Vagina (tissue), 2 donors: ENCODE measurements around the gene NUDT16. TPM values are rescaled to one million over a fixed set of nuclear protein-coding genes. Genes with fewer than 3 reads are reported as not detected.
A peak's percentile ranks its signal among the peaks of the same experiment; 100 is the strongest.

Experiments
- DNase-seq, 2 donors: peaks; one replicate each; pipeline ENCODE4 v3.0.0-alpha.2; 2017; ENCODE audit errors: extremely low spot score in 2 of 2
- H3K27ac ChIP-seq: fragments of 200-600 bp; sonication (generic); one replicate; pipeline ENCODE4 v1.5.1; 2019
- H3K27me3 ChIP-seq: fragments of 200-600 bp; sonication (generic); one replicate; pipeline ENCODE4 v1.5.1; 2019
- H3K36me3 ChIP-seq, 2 donors: fragments of 200-600 bp; sonication (generic); one replicate each; pipeline ENCODE4 v1.5.1; 2017 to 2019
- H3K4me1 ChIP-seq: fragments of 200-600 bp; sonication (generic); one replicate; pipeline ENCODE4 v1.5.1; 2019
- H3K4me3 ChIP-seq, 2 donors: fragments of 200-600 bp; sonication (generic); 1 replicate in 1 of 2; 2 replicates in 1 of 2; pipeline ENCODE4 v1.5.1; 2016 to 2019
- H3K9me3 ChIP-seq: fragments of 200-600 bp; sonication (generic); one replicate; pipeline ENCODE4 v1.5.1; 2019
- CTCF ChIP-seq, 3 experiments: fragments of 450-650 bp in 2 of 3; fragments of 200-600 bp in 1 of 3; sonication (generic) in 1 of 3; IDR thresholded peaks; one replicate each; pipeline ENCODE4 v1.5.1; 2017 to 2019; ENCODE audit warnings: antibody characterized with exemption in 3 of 3, mild to moderate bottlenecking in 2 of 3, moderate library complexity in 2 of 3
- POLR2A ChIP-seq, 2 donors: fragments of 450-650 bp; IDR thresholded peaks; one replicate each; pipeline ENCODE4 v1.6.1; 2017; ENCODE audit warnings: antibody characterized with exemption in 2 of 2, mild to moderate bottlenecking in 2 of 2, moderate library complexity in 2 of 2
- POLR2AphosphoS5 ChIP-seq, 2 donors: sonication (generic); formaldehyde crosslinking; IDR thresholded peaks; one replicate each; pipeline ENCODE4 v1.9.0; 2017; ENCODE audit warnings: antibody characterized with exemption in 2 of 2, mild to moderate bottlenecking in 2 of 2, low read depth in 1 of 2; ENCODE audit not compliant: insufficient read depth in 1 of 2
- intact Hi-C: fragments of 100-400 bp; cut with DNase I; formaldehyde crosslinking; loops from one replicate; pipeline ENCODE4 v1.15.1; 2023
- total RNA-seq: library from RNA; depleted of rRNA; stranded (reverse); fragments of >200 nt; gene quantifications from one replicate; pipeline ENCODE4 v1.2.3, GENCODE V29; 2016

The NUDT16 gene
- total RNA-seq = 18.2 TPM

DNA sequence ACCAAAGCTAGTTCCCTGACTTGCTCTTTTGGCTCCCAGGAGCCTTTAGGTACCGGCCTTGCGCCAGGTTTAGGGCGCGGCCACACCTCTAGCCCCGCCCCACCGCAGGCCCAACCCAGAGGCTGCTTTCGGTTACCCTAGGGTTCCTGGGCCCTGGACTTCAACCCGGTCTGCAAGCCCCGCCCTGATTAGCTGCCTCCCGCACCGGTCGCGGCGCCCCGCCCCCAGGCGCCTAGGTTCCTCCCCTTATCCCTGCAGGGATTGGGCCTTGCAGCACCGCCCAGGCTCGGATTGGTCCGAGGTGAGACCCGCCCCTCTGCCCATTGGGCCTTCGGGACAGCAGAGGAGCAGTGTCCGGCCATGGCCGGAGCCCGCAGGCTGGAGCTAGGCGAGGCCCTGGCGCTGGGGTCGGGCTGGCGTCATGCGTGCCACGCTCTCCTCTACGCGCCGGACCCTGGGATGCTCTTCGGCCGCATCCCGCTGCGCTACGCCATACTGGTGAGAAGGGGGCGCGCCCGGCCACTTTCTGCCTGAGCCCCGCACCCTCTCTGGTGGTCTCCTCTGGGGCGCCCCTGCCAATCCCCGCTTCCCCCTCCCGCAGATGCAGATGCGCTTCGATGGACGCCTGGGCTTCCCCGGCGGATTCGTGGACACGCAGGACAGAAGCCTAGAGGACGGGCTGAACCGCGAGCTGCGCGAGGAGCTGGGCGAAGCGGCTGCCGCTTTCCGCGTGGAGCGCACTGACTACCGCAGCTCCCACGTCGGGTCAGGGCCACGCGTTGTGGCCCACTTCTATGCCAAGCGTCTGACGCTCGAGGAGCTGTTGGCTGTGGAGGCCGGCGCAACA lies at the start of gene NUDT16:
Gene NUDT16 (plus strand): TSS at position 330 of the 847 bp plus-strand sequence. CDS start 31 bp downstream, at position 361.
- peak; percentile 98 to 100 for DNase-seq
- Histone ChIP-seq H3K4me1 (peaks cover 46% of the 10 kb centered on the region), H3K27me3 (no peaks in the 10 kb centered on the region), H3K27ac (peak within 1 kb of the TSS; percentile 72), H3K36me3 (peaks cover 0 to 7% of the 10 kb centered on the region in 2 donors), H3K4me3 (peak within 1 kb of the TSS; percentile 71 to 100), H3K9me3 (no peaks in the 10 kb centered on the region)
- intact Hi-C loops = no loop called here
- TF ChIP-seq CTCF (IDR thresholded peaks at IDR 0.05) (no peak), POLR2AphosphoS5 (IDR thresholded peaks at IDR 0.05; ENCODE audit: insufficient read depth in 1 of 2, low read depth in 1 of 2) (peak; percentile 92 to 97), POLR2A (IDR thresholded peaks at IDR 0.05) (peak in 1 of 2 donors; percentile 90)

DNA sequence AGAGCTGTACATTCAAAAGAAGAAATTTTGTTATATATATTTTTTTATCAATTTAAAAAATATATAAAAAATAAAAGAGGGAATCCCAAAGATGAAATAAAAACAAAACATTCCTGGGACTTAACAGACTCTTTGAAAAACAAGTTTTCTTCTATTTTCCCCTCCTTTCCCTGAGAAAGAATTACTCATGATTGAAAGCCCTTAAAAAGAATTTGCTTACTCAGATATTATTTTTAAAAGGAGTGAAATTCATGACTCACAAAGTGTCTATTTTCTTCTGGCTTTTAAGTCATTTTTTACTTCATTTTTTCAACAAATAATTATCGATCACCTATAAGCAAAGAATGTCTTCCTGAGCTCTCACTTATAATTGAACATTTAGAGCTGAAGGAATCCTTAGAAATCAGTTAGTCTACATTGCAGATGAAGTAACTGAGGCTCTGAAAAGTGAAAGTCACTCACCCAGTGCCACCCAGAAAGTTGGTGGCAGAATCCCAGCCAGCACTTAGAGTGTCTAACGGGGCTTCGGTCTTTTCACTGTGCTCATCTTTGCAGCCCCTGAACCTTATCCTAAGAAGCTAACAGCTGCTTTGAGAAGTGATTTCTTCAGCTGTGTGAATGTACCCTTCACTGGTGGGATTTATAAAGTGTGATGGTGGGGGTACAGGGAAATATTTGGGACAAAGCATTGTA lies 42.5 kb upstream of the NUDT16 start:
- intact Hi-C loops = no loop called here
- Histone ChIP-seq H3K4me1 (no peaks in the 10 kb centered on the region), H3K27ac (no peak overlapping the region), H3K4me3 (no peak overlapping the region), H3K9me3 (no peaks in the 10 kb centered on the region), H3K36me3 (no peaks in the 10 kb centered on the region), H3K27me3 (no peaks in the 10 kb centered on the region)
- no peak for DNase-seq
- no peak for TF ChIP-seq POLR2AphosphoS5 (IDR thresholded peaks at IDR 0.05; ENCODE audit: insufficient read depth in 1 of 2, low read depth in 1 of 2)
- TF ChIP-seq POLR2A (IDR thresholded peaks at IDR 0.05) = no peak
- no peak for TF ChIP-seq CTCF (IDR thresholded peaks at IDR 0.05)

GRCh38 chr3:131341761-131342160 lies 39.8 kb upstream of the NUDT16 start:
- no peaks in the 10 kb centered on the region for H3K9me3 ChIP-seq
- no peaks in the 10 kb centered on the region for H3K36me3 ChIP-seq
- H3K4me1 ChIP-seq = no peaks in the 10 kb centered on the region
- H3K27me3 ChIP-seq = no peaks in the 10 kb centered on the region
- no peak for DNase-seq
- no peak overlapping the region for H3K4me3 ChIP-seq
- intact Hi-C loops = no loop called here
- no peak overlapping the region for H3K27ac ChIP-seq
- TF ChIP-seq CTCF (IDR thresholded peaks at IDR 0.05) = no peak
- TF ChIP-seq POLR2AphosphoS5 (IDR thresholded peaks at IDR 0.05; ENCODE audit: insufficient read depth in 1 of 2, low read depth in 1 of 2) = no peak
- TF ChIP-seq POLR2A (IDR thresholded peaks at IDR 0.05) = no peak

DNA sequence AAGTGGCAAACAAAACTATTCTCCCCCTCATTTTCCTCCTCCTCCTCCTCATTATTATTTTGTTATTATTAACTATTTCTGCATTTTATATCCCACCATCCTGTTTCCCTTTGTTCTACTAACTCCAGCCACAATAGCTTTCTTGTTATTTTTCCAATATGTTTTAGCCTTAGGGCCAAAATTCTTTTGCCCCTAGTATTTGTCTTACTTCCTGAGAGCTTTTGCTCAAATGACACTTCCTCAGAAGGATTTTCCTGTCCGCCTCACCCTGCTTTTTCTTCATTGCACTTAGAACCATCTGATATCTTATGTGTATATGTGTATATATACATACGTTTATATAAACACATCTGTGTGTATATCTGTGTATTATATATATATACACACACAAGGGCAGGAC lies 32.7 kb upstream of the NUDT16 start:
- H3K27me3 ChIP-seq = no peaks in the 10 kb centered on the region

More for the DNA sequence above, 32.7 kb upstream of the NUDT16 start:
- H3K27ac ChIP-seq = no peak overlapping the region
- H3K4me1 ChIP-seq = no peaks in the 10 kb centered on the region
- H3K4me3 ChIP-seq = no peak overlapping the region
- no peaks in the 10 kb centered on the region for H3K36me3 ChIP-seq
- no peak for TF ChIP-seq POLR2AphosphoS5 (IDR thresholded peaks at IDR 0.05; ENCODE audit: insufficient read depth in 1 of 2, low read depth in 1 of 2)
- no peak for TF ChIP-seq POLR2A (IDR thresholded peaks at IDR 0.05)
- TF ChIP-seq CTCF (IDR thresholded peaks at IDR 0.05) = no peak
- no peak for DNase-seq
- no peaks in the 10 kb centered on the region for H3K9me3 ChIP-seq
- intact Hi-C loops = no loop called here
